BLaER1 (cell line): ENCODE results near the gene MAP6.

Experiments
- H3K27ac ChIP-seq: shearing (Covaris generic); formaldehyde crosslinking; 2 replicates; pipeline ENCODE4 v1.8.1; 2022
- H3K27me3 ChIP-seq: shearing (Covaris generic); formaldehyde crosslinking; 2 replicates; pipeline ENCODE4 v1.8.1; 2022
- H3K36me3 ChIP-seq: shearing (Covaris generic); formaldehyde crosslinking; 2 replicates; pipeline ENCODE4 v1.8.1; 2022
- H3K4me1 ChIP-seq: shearing (Covaris generic); formaldehyde crosslinking; 2 replicates; pipeline ENCODE4 v1.8.1; 2022
- H3K4me2 ChIP-seq: shearing (Covaris generic); formaldehyde crosslinking; 2 replicates; pipeline ENCODE4 v1.8.1; 2022
- H3K4me3 ChIP-seq: shearing (Covaris generic); formaldehyde crosslinking; 2 replicates; pipeline ENCODE4 v1.8.1; 2022
- H3K9ac ChIP-seq: shearing (Covaris generic); formaldehyde crosslinking; 2 replicates; pipeline ENCODE4 v1.8.1; 2022
- H3K9me3 ChIP-seq: shearing (Covaris generic); formaldehyde crosslinking; 2 replicates; pipeline ENCODE4 v1.8.1; 2022
- H4K20me1 ChIP-seq: shearing (Covaris generic); formaldehyde crosslinking; 2 replicates; pipeline ENCODE4 v1.8.1; 2022
- Cebpa-rat ChIP-seq: shearing (Covaris generic); IDR thresholded peaks from 2 replicates; pipeline ENCODE4 v1.8.1; 2022

The MAP6 gene

GRCh38 chr11:75667831-75668450 lies 897 bp downstream of the MAP6 start:
- no peaks in the 10 kb centered on the region for H3K36me3 ChIP-seq
- H4K20me1 ChIP-seq, result peaks cover 33% of the 10 kb centered on the region
- H3K4me1 ChIP-seq, result peaks cover 22% of the 10 kb centered on the region
- H3K4me2 ChIP-seq, result peak overlapping the region; percentile 98
- no peak overlapping the region for H3K27ac ChIP-seq
- H3K4me3 ChIP-seq, result peak overlapping the region; percentile 66
- no peak for TF ChIP-seq Cebpa-rat
- no peak overlapping the region for H3K9ac ChIP-seq
- peaks cover 73% of the 10 kb centered on the region for H3K27me3 ChIP-seq
- H3K9me3 ChIP-seq, result no peaks in the 10 kb centered on the region

- Histone ChIP-seq H3K9me3 (no peaks in the 10 kb centered on the region), H3K36me3 (no peaks in the 10 kb centered on the region), H3K4me3 (peak overlapping the region; percentile 66), H3K27me3 (peaks cover 73% of the 10 kb centered on the region), H3K4me1 (peaks cover 22% of the 10 kb centered on the region), H3K4me2 (peak overlapping the region; percentile 98), H4K20me1 (peaks cover 33% of the 10 kb centered on the region), H3K27ac (no peak overlapping the region), H3K9ac (no peak overlapping the region)
- no peak for TF ChIP-seq Cebpa-rat
These were observed 1.5 kb downstream of the MAP6 start for GRCh38 chr11:75667255-75667830.

GRCh38 chr11:75665990-75666389 lies 2.8 kb downstream of the MAP6 start:
- Histone ChIP-seq H3K4me1 (peaks cover 22% of the 10 kb centered on the region), H3K27ac (no peak overlapping the region), H3K9me3 (no peaks in the 10 kb centered on the region), H3K4me2 (no peak overlapping the region), H4K20me1 (peaks cover 33% of the 10 kb centered on the region), H3K36me3 (no peaks in the 10 kb centered on the region), H3K4me3 (no peak overlapping the region), H3K9ac (no peak overlapping the region), H3K27me3 (peaks cover 68% of the 10 kb centered on the region)
- no peak for TF ChIP-seq Cebpa-rat

GRCh38 chr11:75665126-75665525 lies 3.7 kb downstream of the MAP6 start:
- H3K9me3 ChIP-seq, result no peaks in the 10 kb centered on the region
- H3K4me3 ChIP-seq, result no peak overlapping the region
- H3K27me3 ChIP-seq, result peaks cover 60% of the 10 kb centered on the region
- no peaks in the 10 kb centered on the region for H3K36me3 ChIP-seq
- no peak for TF ChIP-seq Cebpa-rat
- H3K4me2 ChIP-seq, result no peak overlapping the region
- H3K9ac ChIP-seq, result no peak overlapping the region
- peaks cover 22% of the 10 kb centered on the region for H3K4me1 ChIP-seq
- H3K27ac ChIP-seq, result no peak overlapping the region
- peaks cover 33% of the 10 kb centered on the region for H4K20me1 ChIP-seq

GRCh38 chr11:75664389-75664788 lies 4.4 kb downstream of the MAP6 start:
- H3K27ac ChIP-seq, result no peak overlapping the region
- H3K4me1 ChIP-seq, result peaks cover 22% of the 10 kb centered on the region
- no peak overlapping the region for H3K9ac ChIP-seq
- no peak for TF ChIP-seq Cebpa-rat
- H3K4me3 ChIP-seq, result no peak overlapping the region
- H3K27me3 ChIP-seq, result peaks cover 53% of the 10 kb centered on the region
- H3K36me3 ChIP-seq, result no peaks in the 10 kb centered on the region
- H3K9me3 ChIP-seq, result no peaks in the 10 kb centered on the region
- no peak overlapping the region for H3K4me2 ChIP-seq
- peaks cover 28% of the 10 kb centered on the region for H4K20me1 ChIP-seq

GRCh38 chr11:75663808-75664207 lies 5.0 kb downstream of the MAP6 start:
- peaks cover 47% of the 10 kb centered on the region for H3K27me3 ChIP-seq
- no peak overlapping the region for H3K9ac ChIP-seq
- no peaks in the 10 kb centered on the region for H3K9me3 ChIP-seq
- H3K36me3 ChIP-seq, result no peaks in the 10 kb centered on the region
- H3K27ac ChIP-seq, result no peak overlapping the region
- no peak for TF ChIP-seq Cebpa-rat
- H4K20me1 ChIP-seq, result peaks cover 22% of the 10 kb centered on the region
- no peak overlapping the region for H3K4me2 ChIP-seq
- peaks cover 18% of the 10 kb centered on the region for H3K4me1 ChIP-seq
- no peak overlapping the region for H3K4me3 ChIP-seq

- Histone ChIP-seq H3K27me3 (peaks cover 8% of the 10 kb centered on the region; the same call in 1 of the 2 replicates), H3K9ac (no peak overlapping the region), H3K4me3 (no peak overlapping the region), H3K9me3 (no peaks in the 10 kb centered on the region), H3K4me2 (no peak overlapping the region), H3K27ac (no peak overlapping the region), H4K20me1 (no peaks in the 10 kb centered on the region), H3K36me3 (no peaks in the 10 kb centered on the region), H3K4me1 (no peaks in the 10 kb centered on the region)
- TF ChIP-seq Cebpa-rat, result no peak
These were observed 9.0 kb downstream of the MAP6 start for GRCh38 chr11:75659836-75660235.

GRCh38 chr11:75656044-75656727 lies 12.7 kb downstream of the MAP6 start:
- Histone ChIP-seq H3K27me3 (no peaks in the 10 kb centered on the region), H3K4me1 (no peaks in the 10 kb centered on the region), H3K4me3 (no peak overlapping the region), H3K27ac (no peak overlapping the region), H4K20me1 (no peaks in the 10 kb centered on the region), H3K9ac (no peak overlapping the region), H3K9me3 (no peaks in the 10 kb centered on the region), H3K4me2 (no peak overlapping the region), H3K36me3 (no peaks in the 10 kb centered on the region)
- no peak for TF ChIP-seq Cebpa-rat

- TF ChIP-seq Cebpa-rat, result no peak
- Histone ChIP-seq H3K9me3 (no peaks in the 10 kb centered on the region), H3K4me2 (no peak overlapping the region), H4K20me1 (no peaks in the 10 kb centered on the region), H3K27me3 (no peaks in the 10 kb centered on the region), H3K27ac (no peak overlapping the region), H3K9ac (no peak overlapping the region), H3K36me3 (no peaks in the 10 kb centered on the region), H3K4me3 (no peak overlapping the region), H3K4me1 (no peaks in the 10 kb centered on the region)
These were observed 13.2 kb downstream of the MAP6 start for GRCh38 chr11:75655605-75656004.

GRCh38 chr11:75654314-75654713 lies 14.5 kb downstream of the MAP6 start:
- H3K4me3 ChIP-seq, result no peak overlapping the region
- no peak overlapping the region for H3K27ac ChIP-seq
- no peaks in the 10 kb centered on the region for H4K20me1 ChIP-seq
- no peak for TF ChIP-seq Cebpa-rat
- H3K4me1 ChIP-seq, result no peaks in the 10 kb centered on the region
- no peak overlapping the region for H3K4me2 ChIP-seq
- no peaks in the 10 kb centered on the region for H3K36me3 ChIP-seq
- H3K9ac ChIP-seq, result no peak overlapping the region
- no peaks in the 10 kb centered on the region for H3K27me3 ChIP-seq
- H3K9me3 ChIP-seq, result no peaks in the 10 kb centered on the region
